ENCODE data around the gene TMEM190. TPM values are rescaled to one million over a fixed set of nuclear protein-coding genes. Genes with fewer than 3 reads are reported as not detected.

TMEM190 gene
- total RNA-seq, 3 donors from 2014 or later: not detected

- Histone ChIP-seq H3K36me3 (no peaks in the 10 kb centered on the region), H3K27me3 (peaks cover 0 to 9% of the 10 kb centered on the region in 2 donors), H3K9me3 (no peaks in the 10 kb centered on the region), H3K27ac (no peak overlapping the region), H3K4me3 (no peak overlapping the region), H3K4me1 (peaks cover 0 to 4% of the 10 kb centered on the region in 2 donors)
- no peak for DNase-seq (ENCODE audit: low spot score in 2 of 2)
- no peak for TF ChIP-seq POLR2AphosphoS5 (IDR thresholded peaks at IDR 0.05)
- TF ChIP-seq POLR2A (IDR thresholded peaks at IDR 0.05): no peak
- TF ChIP-seq CTCF (IDR thresholded peaks at IDR 0.05): no peak
- intact Hi-C loops (cut with DNase I; ENCODE audit: low total_unique reads): no loop called here
These were observed 18.1 kb upstream of the TMEM190 start for GRCh38 chr19:55358493-55358892.

- Histone ChIP-seq H3K27me3 (peaks cover 0 to 4% of the 10 kb centered on the region in 2 donors), H3K27ac (no peak overlapping the region), H3K4me3 (no peak overlapping the region), H3K36me3 (no peaks in the 10 kb centered on the region), H3K4me1 (peaks cover 0 to 3% of the 10 kb centered on the region in 2 donors), H3K9me3 (no peaks in the 10 kb centered on the region)
- DNase-seq (ENCODE audit: low spot score in 2 of 2): no peak
- intact Hi-C loops (cut with DNase I; ENCODE audit: low total_unique reads): no loop called here
- no peak for TF ChIP-seq POLR2A (IDR thresholded peaks at IDR 0.05)
These were observed 17.4 kb upstream of the TMEM190 start for GRCh38 chr19:55358943-55359908.

GRCh38 chr19:55360902-55361301, 15.7 kb upstream of the TMEM190 start:
- Histone ChIP-seq H3K4me3 (no peak overlapping the region), H3K4me1 (no peaks in the 10 kb centered on the region), H3K27me3 (no peaks in the 10 kb centered on the region), H3K27ac (no peak overlapping the region), H3K36me3 (no peaks in the 10 kb centered on the region), H3K9me3 (no peaks in the 10 kb centered on the region)
- TF ChIP-seq POLR2A (IDR thresholded peaks at IDR 0.05) (no peak), POLR2AphosphoS5 (IDR thresholded peaks at IDR 0.05) (no peak), CTCF (IDR thresholded peaks at IDR 0.05) (no peak)
- no peak for DNase-seq (ENCODE audit: low spot score in 2 of 2)
- intact Hi-C loops (cut with DNase I; ENCODE audit: low total_unique reads): no loop called here

GRCh38 chr19:55362174-55362989, 14.2 kb upstream of the TMEM190 start:
- H3K9me3 ChIP-seq: no peaks in the 10 kb centered on the region

GRCh38 chr19:55362990-55363716, 13.5 kb upstream of the TMEM190 start, which contains the start of gene GARIN5B:
TSS of gene GARIN5B (minus strand) at chr19:55363260. CDS start at chr19:55363066, 194 bp downstream.
- Histone ChIP-seq H3K36me3 (no peaks in the 10 kb centered on the region), H3K27me3 (peaks cover 1 to 4% of the 10 kb centered on the region in 2 donors), H3K27ac (no peak within 1 kb of the TSS), H3K4me1 (no peaks in the 10 kb centered on the region), H3K4me3 (no peak within 1 kb of the TSS), H3K9me3 (no peaks in the 10 kb centered on the region)
- intact Hi-C loops (cut with DNase I; ENCODE audit: low total_unique reads): no loop called here
- DNase-seq (ENCODE audit: low spot score in 2 of 2): no peak
- TF ChIP-seq CTCF (IDR thresholded peaks at IDR 0.05) (no peak), POLR2AphosphoS5 (IDR thresholded peaks at IDR 0.05) (no peak), POLR2A (IDR thresholded peaks at IDR 0.05) (no peak)

More at GRCh38 chr19:55362174-55362989, 14.2 kb upstream of the TMEM190 start:
- H3K27ac ChIP-seq: no peak overlapping the region
- no peak for DNase-seq (ENCODE audit: low spot score in 2 of 2)
- H3K27me3 ChIP-seq: no peaks in the 10 kb centered on the region
- H3K4me1 ChIP-seq: no peaks in the 10 kb centered on the region
- intact Hi-C loops (cut with DNase I; ENCODE audit: low total_unique reads): no loop called here
- no peak for TF ChIP-seq POLR2A (IDR thresholded peaks at IDR 0.05)
- no peak for TF ChIP-seq POLR2AphosphoS5 (IDR thresholded peaks at IDR 0.05)
- no peaks in the 10 kb centered on the region for H3K36me3 ChIP-seq
- H3K4me3 ChIP-seq: no peak overlapping the region
